Adrenal gland (tissue), 12 donors: ENCODE measurements around the gene CTTN. TPM values are rescaled to one million over a fixed set of nuclear protein-coding genes. Genes with fewer than 3 reads are reported as not detected.

Experiments
- DNase-seq, 7 donors: peaks; one replicate each; pipeline ENCODE4 v3.0.0-alpha.2; 2019 to 2020
- H3K27ac ChIP-seq, 5 donors: fragments of 200-600 bp; sonication (generic) in 4 of 5; 1 replicate in 3 of 5; 2 replicates in 2 of 5; pipeline versions ENCODE4 v1.5.1 to v1.8.0; 2016 to 2020; ENCODE audit warnings: mild to moderate bottlenecking in 1 of 5
- H3K27me3 ChIP-seq: fragments of 200-600 bp; 2 replicates; pipeline ENCODE4 v1.8.0; 2021
- H3K36me3 ChIP-seq, 2 donors: fragments of 200-600 bp; replicated peaks in 1 of 2; 1 replicate in 1 of 2; 2 replicates in 1 of 2; pipeline versions ENCODE4 v1.5.1 to v1.8.0; 2018 to 2022
- H3K4me1 ChIP-seq, 2 donors: fragments of 200-600 bp; replicated peaks in 1 of 2; 1 replicate in 1 of 2; 2 replicates in 1 of 2; pipeline versions ENCODE4 v1.5.1 to v1.8.0; 2018 to 2021
- H3K4me3 ChIP-seq, 4 donors: fragments of 200-600 bp; sonication (generic) in 3 of 4; one replicate each; pipeline ENCODE4 v1.5.1; 2016 to 2018
- H3K9me3 ChIP-seq, 3 donors: fragments of 200-600 bp; sonication (generic) in 1 of 3; replicated peaks in 1 of 3; 1 replicate in 2 of 3; 2 replicates in 1 of 3; pipeline versions ENCODE4 v1.5.1 to v1.8.0; 2016 to 2021
- CTCF ChIP-seq, 6 experiments: fragments of 450-650 bp in 4 of 6; fragments of 200-600 bp in 2 of 6; sonication (generic) in 1 of 6; IDR thresholded peaks; 1 replicate in 5 of 6; 2 replicates in 1 of 6; pipeline versions ENCODE4 v1.5.1 to v1.8.0; 2016 to 2021; ENCODE audit warnings: antibody characterized with exemption in 6 of 6, mild to moderate bottlenecking in 2 of 6, moderate library complexity in 1 of 6
- POLR2A ChIP-seq, 2 donors: fragments of 450-650 bp; IDR thresholded peaks; one replicate each; pipeline ENCODE4 v1.6.1; 2017; ENCODE audit warnings: antibody characterized with exemption in 2 of 2, mild to moderate bottlenecking in 2 of 2, moderate library complexity in 1 of 2
- WGBS, 4 donors: extraction: QIAGEN DNeasy Blood & Tissue Kit in 2 of 4; methylation state at CpG; one replicate each; pipeline versions ENCODE4 v1.1.5 to v1.1.7; 2013 to 2017; 5-methylcytosine and 5-hydroxymethylcytosine counted together
- intact Hi-C, 2 donors: fragments of 100-400 bp; cut with DNase I; formaldehyde crosslinking; loops; one replicate each; pipeline versions ENCODE4 v1.14.1 to v1.15.0; 2022 to 2023
- polyA plus RNA-seq, 3 donors: library from polyadenylated mRNA; stranded (reverse); fragments of 200-250 nt in 2 of 3; fragments of 350-450 nt in 1 of 3; fragmentation: Illumina TruSeq in 1 of 3; extraction: RNeasy Lipid Tissue Mini Kit (QIAGEN cat#74804) in 1 of 3; gene quantifications; one replicate each; pipeline ENCODE4 v1.2.3, GENCODE V29; 2013 to 2014
- total RNA-seq, 9 donors: library from RNA; depleted of rRNA in 4 of 9; stranded (reverse); fragments of >200 nt in 4 of 9; fragments of 120-200 nt in 1 of 9; fragmentation: NEBNext Ultra II Directional in 1 of 9; extraction: Animal tissue kit (Norgen Biotek cat#: 25700) in 1 of 9; gene quantifications; one replicate each; pipeline versions ENCODE4 v1.1.0 to v1.2.4, GENCODE V29; 2013 to 2023
- donor health status: healthy with polysubstance abuse.
- donor health status: Bipolar disorder and iron deficiency.
- donor health status: DM: yes; HTN: yes; CAD: no.
- donor health status: DM: no; HTN: no; CAD: no.
- donor health status: DM: no; HTN: no; CAD: no.
- donor health status: DM: yes; HTN: yes; CAD: no.

Gene CTTN
- total and polyA plus RNA-seq, 12 donors: 157 to 419 (median 266) TPM

GRCh38 chr11:70462818-70463477, 64.6 kb downstream of the CTTN start:
- Histone ChIP-seq H3K27me3 (no peaks in the 10 kb centered on the region), H3K9me3 (no peaks in the 10 kb centered on the region), H3K4me1 (no peaks in the 10 kb centered on the region), H3K27ac (no peak overlapping the region), H3K36me3 (no peaks in the 10 kb centered on the region), H3K4me3 (no peak overlapping the region)
- no peak for TF ChIP-seq CTCF (IDR thresholded peaks at IDR 0.05)
- no peak for TF ChIP-seq POLR2A (IDR thresholded peaks at IDR 0.05)
- no peak for DNase-seq
- WGBS, 4 donors: 89 to 92% (median 92%) methylated on average over 10 to 12 of the region's 12 CpGs
- intact Hi-C loops: no loop called here

DNA sequence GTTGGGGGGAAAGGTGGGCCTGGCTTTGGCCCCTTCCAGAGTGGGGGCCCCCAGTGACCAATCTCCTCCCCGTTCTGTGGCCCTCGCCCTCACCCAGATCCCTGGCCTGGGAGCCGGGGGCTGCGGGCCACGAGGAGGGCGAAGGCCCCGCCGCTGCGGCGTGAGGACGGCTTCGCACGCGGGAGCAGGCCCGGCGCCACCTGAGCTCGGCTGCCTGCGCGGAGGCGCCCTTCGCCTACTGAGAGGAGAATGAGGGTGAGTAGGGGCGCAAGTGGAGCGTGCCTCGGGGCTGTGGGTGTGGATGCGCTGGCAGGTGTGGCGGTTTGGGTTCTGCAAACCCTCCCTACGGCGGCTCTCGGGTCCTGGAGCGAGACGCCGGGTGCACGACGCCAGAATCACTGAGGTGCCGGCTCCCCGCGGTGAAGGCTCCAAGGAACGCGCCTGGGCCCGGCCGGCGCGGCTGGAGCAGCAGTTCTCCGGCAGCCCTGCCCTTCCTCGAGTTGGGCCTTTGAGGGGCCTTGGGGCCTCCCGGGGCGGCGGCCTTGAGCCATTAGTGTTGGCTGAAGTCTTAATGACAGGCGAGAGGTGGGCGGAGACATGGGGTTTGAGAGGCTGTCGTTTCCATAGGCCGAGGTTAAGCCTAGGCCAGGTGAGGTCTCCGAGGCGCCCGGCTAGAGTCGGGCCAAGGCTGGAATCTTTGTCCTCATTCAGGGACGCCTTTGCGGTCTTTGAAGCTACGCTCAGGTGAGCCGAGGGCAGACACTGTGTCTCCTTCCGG, 65.3 kb downstream of the CTTN start:
- Histone ChIP-seq H3K36me3 (no peaks in the 10 kb centered on the region), H3K4me1 (no peaks in the 10 kb centered on the region), H3K9me3 (no peaks in the 10 kb centered on the region), H3K27ac (no peak overlapping the region), H3K27me3 (no peaks in the 10 kb centered on the region), H3K4me3 (no peak overlapping the region)
- 88 to 93% (median 92%) methylated on average over 43 to 61 of the region's 61 CpGs for WGBS, 4 donors
- no peak for DNase-seq
- intact Hi-C loops: no loop called here
- no peak for TF ChIP-seq CTCF (IDR thresholded peaks at IDR 0.05)
- TF ChIP-seq POLR2A (IDR thresholded peaks at IDR 0.05): no peak

DNA sequence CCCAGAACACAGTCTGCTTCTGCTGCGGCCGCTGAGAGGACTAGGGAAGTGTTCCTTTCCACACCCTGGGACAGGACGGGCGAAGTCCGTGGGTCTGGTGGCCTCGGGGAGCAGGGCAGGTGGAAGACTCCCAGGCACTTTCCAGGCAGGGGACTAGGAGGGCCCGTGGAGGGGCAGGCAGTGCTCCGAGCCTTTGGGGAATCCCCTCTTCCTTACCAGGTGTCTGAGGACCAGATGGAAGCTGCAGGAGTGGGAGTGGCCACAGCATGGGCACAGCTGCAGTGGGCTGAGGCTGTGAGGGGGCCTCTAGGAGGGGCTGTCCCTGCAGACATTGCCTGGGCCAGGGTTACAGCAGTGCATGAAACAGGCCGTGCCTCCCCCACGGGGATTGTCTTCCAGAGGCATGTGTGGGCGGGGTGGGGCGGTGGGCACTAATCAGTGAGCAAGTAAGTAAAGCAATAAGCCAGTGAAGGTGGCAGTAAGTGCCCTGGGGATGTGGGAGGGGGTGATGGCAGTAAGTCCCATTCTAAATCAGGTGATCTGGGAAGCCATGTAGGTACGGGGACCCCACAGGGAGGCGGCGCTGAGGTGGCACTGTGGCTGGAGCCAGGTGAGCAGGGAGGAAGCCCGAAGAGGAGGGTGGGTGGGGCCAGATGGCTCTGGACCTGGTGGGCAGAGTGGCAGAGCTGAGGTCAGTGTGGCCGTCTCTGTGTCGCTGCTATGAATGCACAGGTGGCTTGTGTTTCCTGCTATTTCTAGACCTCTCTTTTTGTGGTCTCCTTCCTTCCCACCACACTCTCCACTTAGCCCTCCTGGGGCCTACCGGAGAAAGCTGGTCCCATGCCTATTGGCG, 66.4 kb downstream of the CTTN start:
- intact Hi-C loops: no loop called here
- TF ChIP-seq POLR2A (IDR thresholded peaks at IDR 0.05) (no peak), CTCF (IDR thresholded peaks at IDR 0.05) (no peak)

GRCh38 chr11:70466154-70466553, 67.8 kb downstream of the CTTN start:
- H3K9me3 ChIP-seq: no peaks in the 10 kb centered on the region
- no peak overlapping the region for H3K27ac ChIP-seq
- no peaks in the 10 kb centered on the region for H3K4me1 ChIP-seq
- WGBS, 4 donors: 72 to 80% (median 75%) methylated on average over 7 to 10 of the region's 10 CpGs
- TF ChIP-seq POLR2A (IDR thresholded peaks at IDR 0.05): no peak
- no peak for TF ChIP-seq CTCF (IDR thresholded peaks at IDR 0.05)
- DNase-seq: no peak
- H3K27me3 ChIP-seq: no peaks in the 10 kb centered on the region
- no peak overlapping the region for H3K4me3 ChIP-seq
- no peaks in the 10 kb centered on the region for H3K36me3 ChIP-seq
- intact Hi-C loops: loop anchor here (2.0 kb wide), 1 partner anchor 291 kb away; no protein-coding TSS in a partner anchor

More for the DNA sequence above, 66.4 kb downstream of the CTTN start:
- no peaks in the 10 kb centered on the region for H3K4me1 ChIP-seq
- H3K36me3 ChIP-seq: no peaks in the 10 kb centered on the region
- no peaks in the 10 kb centered on the region for H3K27me3 ChIP-seq
- 81 to 84% (median 84%) methylated on average over 14 to 20 of the region's 20 CpGs for WGBS, 4 donors
- no peak overlapping the region for H3K4me3 ChIP-seq
- no peaks in the 10 kb centered on the region for H3K9me3 ChIP-seq
- DNase-seq: no peak
- H3K27ac ChIP-seq: no peak overlapping the region
